MV-4-11 (cell line): ENCODE measurements around the gene C11orf68.

Experiments
- DNase-seq: peaks from one replicate; lab custom pipeline; 2025; lab: John Stamatoyannopoulos, UW

C11orf68 gene

DNA sequence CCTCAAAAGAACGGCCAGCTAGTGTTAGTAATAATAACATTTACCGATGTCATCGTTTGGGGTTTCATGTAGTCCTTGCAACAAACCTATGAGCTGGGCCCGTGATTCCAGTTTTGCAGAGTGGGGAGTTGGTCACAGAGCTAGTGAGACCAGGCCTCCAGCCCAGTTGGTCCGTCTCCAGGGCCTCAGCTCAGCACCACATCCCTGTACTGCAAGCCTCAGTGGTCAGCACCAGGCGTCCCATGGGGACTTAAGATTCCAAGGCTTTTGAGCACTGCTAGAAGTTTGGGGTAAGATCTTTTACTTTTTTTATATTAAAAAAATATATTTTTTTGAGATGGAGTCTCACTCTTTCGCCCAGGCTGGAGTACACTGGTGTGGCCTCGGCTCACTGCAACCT lies 25.3 kb upstream of the C11orf68 start:
- no peak for DNase-seq

DNA sequence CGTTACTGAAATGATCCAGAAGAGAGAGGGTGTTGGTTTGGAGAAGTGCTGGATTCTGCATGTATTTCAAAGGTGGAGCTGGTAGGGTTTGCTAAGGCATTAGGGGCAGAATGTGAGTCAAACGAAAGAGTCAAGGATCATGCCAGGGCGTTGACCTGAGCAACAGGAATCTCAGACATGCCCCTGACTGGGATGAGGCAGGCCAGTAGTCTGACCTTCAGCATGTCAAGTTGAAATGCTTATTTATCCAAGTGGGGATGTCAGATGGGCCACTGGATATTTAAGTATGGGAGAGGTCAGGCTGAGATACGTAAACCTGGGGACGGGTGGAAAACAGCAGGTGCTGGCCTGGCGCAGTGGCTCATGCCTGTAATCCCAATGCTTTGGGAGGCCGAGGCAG lies 23.7 kb upstream of the C11orf68 start:
- no peak for DNase-seq

DNA sequence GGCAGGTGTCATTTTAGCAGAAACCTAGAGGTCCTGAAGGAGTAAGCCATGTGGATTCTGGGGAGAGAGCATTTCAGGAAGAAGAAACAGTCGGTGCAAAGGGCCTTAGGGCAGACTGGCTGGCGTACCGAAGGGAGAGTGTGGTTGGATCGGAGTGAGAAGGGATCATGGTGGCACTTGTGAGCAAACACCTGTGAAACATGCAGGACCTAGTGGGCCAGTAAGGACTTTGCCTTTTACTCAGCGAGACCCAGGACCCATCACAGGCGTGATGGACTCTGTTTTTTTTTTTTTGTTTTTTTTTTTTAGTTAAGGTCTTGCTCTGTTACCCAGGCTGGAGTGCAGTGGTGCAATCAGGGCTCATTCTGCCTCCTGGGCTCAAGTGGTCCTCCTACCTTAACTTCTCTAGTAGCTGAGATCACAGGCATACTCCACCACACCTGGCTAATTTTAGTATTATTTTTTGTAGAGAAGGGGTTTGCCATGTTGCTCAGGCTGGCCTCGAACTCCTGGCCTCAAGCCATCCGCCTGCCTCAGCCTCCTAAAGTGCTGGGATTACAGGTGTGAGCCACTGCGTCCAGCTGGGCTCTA lies 23.0 kb upstream of the C11orf68 start:
- DNase-seq, result no peak

GRCh38 chr11:65937766-65938165 lies 18.9 kb upstream of the C11orf68 start:
- DNase-seq, result no peak

- no peak for DNase-seq
Measured at GRCh38 chr11:65934014-65934413, 15.2 kb upstream of the C11orf68 start.

DNA sequence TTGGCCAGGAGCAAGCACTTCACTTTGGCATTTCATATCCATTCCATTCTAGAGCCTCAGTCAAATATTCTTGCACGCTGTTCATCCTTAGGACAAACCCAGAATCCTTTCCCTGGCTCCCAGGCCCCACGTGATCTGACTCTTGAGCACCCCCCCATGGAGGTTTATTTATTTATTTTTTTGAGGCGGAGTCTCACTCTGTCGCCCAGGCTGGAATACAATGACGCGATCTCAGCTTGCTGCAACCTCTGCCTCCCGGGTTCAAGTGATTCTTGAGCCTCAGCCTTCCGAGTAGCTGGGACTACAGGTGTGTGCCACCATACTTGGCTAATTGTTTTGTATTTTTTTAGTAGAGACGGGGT lies 13.7 kb upstream of the C11orf68 start:
- peak; percentile 9 for DNase-seq

GRCh38 chr11:65931773-65932557 lies 13.1 kb upstream of the C11orf68 start:
- DNase-seq, result no peak

- DNase-seq, result no peak
Measured at GRCh38 chr11:65928667-65929066, 9.8 kb upstream of the C11orf68 start.

GRCh38 chr11:65927904-65928397 lies 9.1 kb upstream of the C11orf68 start:
- DNase-seq, result peak; percentile 89

DNA sequence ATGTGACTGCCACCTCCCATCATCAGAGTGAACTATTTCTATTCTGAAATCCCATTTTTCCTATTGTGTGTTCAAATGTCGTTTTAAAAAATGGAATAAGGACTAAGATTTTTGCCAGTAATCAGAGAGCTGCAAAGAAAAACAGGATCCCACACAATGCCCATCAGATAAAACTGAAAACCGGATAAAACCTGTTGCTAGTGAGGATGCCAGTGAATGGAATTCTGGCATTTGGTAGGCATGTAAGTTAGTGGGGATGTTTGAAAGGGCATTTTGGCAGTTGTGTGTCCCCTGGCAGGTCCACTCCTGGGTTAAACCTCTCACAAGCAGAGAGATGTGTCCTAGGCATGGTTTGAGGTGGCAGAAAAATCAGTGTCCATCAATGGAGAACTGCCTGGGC lies 6.5 kb upstream of the C11orf68 start:
- DNase-seq, result no peak

DNA sequence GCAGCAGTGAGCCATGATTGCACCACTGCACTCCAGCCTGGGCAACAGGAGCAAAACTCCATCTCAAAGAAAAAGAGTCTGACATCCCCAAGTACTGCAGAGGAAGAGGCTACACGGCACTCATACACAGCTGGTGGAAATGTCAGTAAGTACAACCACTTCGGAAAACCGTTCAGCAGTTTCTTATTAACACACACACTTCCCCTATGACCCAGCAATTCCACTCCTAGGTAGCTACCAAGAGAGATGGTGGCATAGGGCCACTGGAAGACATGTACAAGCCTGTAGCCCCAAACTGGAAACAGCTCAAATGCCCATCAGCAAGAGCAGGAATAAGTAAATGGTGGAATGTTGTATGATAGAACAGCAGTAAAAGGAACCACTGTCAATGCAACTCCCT lies 3.7 kb upstream of the C11orf68 start:
- no peak for DNase-seq

GRCh38 chr11:65921876-65922275 lies 3.0 kb upstream of the C11orf68 start:
- no peak for DNase-seq

DNA sequence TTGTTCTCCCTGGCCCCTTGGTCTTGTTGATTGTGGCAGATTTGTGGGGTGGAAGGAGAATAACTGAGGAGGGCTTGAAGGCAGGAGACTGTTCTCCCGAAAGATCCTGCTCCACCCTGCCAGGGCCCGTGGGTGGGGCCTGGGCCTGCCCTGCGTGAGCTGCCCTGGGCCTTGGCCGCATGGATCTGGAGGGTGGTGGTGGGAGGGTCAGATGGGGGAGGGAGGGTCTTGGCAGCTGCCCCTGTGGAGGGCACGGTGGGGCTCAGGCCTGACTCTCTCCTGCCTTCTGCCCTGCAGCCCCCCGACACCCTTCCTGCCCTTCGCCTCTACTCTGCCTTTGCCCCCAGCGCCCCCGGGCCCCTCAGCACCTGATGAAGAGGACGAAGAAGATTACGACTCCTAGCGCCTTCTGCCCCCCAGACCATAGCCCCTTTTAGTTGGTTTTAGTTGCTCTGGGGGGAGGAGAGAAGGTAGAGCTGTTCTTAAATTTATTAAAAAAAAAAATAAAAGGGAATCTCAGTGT lies 2.2 kb upstream of the C11orf68 start:
- DNase-seq, result no peak

- no peak for DNase-seq
Measured at GRCh38 chr11:65920372-65920802, 1.5 kb upstream of the C11orf68 start.

GRCh38 chr11:65919573-65920371 lies 910 bp upstream of the C11orf68 start:
- no peak for DNase-seq

DNA sequence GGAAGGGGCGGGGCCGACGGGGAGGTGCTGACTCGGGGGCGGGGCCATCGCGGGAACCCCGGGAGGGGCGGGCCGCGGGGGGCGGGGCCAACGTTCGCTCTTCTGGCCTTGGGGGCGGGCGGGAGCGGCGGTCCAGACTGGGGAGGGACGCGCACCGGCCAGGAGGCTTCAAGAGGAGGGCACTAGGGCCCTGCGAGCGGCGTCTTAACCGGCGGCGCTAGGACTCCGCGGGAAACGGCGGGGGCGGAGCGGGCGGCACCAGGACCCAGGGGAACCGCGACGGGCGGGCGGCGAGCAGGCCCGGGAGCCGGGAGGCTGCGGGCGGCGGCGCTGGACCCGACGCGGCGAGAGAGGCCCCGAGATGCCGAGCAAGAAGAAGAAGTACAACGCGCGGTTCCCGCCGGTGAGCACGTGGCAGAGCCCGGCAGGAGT lies 295 bp upstream of the C11orf68 start, which contains the start of gene DRAP1:
TSS of gene DRAP1 (plus strand) at position 286 of the 432 bp plus-strand sequence. CDS start at position 362, 76 bp downstream.
- peak; percentile 96 for DNase-seq

- no peak for DNase-seq
Measured at GRCh38 chr11:65917434-65918210, 1.2 kb downstream of the C11orf68 start.

DNA sequence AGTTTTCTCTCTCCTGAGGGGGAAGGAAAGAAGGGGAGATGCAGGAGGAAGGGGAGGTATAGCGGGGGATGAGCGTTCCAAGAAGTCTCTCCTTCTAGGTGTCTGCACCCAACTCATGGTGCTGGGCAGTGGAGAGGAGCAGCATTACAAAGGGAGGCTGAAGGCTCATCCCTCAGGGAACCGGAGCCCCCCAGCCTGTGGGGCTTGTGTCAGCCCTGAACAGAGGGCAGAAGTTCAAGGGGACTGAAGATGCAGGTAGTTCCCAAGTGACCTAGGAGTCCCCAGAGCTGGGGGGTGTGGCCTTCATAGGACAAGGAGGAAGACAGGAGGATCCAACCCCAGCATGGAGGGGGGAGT lies 1.8 kb downstream of the C11orf68 start:
- DNase-seq, result no peak

GRCh38 chr11:65916391-65916790 lies 2.5 kb downstream of the C11orf68 start:
- DNase-seq, result no peak

DNA sequence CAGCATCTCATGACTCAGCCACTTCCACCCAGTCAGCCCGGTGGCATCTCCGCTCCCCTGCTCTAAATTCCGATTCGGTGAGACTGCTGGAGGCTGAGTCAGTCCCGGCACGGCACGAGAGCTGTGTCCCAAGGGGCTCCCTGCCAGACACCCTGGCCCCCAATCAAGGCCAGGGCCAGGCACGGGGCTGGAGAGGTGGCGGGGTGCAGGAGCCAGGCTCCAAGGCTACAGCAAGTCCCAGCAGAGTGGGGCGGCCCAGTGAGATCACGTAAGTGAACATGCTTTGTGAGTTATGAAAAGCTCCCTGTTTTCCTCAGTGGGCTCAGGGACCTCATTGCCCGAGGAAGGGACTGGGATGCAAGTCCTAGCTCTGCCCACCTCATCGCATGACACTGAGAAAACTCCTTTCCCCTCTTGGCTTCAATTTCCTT lies 3.0 kb downstream of the C11orf68 start:
- peak; percentile 72 for DNase-seq

GRCh38 chr11:65915101-65915820 lies 3.6 kb downstream of the C11orf68 start:
- DNase-seq, result peak; percentile 60
